SK-N-SH (cell line): Measurements from ENCODE around the gene MVB12B.

Source experiments
- TF ChIP-seq, protein P1 (sequence below): fragments of 200-600 bp; sonication (generic); IDR thresholded peaks from 2 replicates; pipeline ENCODE4 v1.6.1; 2017; ENCODE audit warnings: antibody characterized with exemption, mild to moderate bottlenecking, moderate library complexity
- TF ChIP-seq, protein P2 (sequence below): IDR thresholded peaks from 2 replicates; pipeline ENCODE4 v1.4.0; 2012; ENCODE audit warnings: low read depth

DNA sequence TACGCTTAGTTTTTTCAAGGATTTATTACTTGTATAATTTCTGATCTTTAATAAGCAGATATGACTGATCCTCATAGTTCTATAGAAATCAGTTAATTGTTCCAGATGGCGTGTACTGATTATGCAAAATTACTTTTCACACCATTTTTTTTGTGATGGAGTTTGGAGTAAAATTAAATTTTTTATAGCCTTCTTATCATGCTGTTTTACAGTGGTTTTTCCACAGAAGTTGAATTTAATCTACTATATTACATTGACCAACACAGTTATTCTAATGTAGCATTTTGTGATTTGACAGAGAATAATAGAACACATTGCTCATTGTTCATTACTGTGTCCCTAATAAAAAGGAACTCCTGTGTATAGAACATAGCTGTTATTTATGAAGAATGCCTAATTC is 111.1 kb downstream of the MVB12B start:
- TF ChIP-seq, protein P1, sequence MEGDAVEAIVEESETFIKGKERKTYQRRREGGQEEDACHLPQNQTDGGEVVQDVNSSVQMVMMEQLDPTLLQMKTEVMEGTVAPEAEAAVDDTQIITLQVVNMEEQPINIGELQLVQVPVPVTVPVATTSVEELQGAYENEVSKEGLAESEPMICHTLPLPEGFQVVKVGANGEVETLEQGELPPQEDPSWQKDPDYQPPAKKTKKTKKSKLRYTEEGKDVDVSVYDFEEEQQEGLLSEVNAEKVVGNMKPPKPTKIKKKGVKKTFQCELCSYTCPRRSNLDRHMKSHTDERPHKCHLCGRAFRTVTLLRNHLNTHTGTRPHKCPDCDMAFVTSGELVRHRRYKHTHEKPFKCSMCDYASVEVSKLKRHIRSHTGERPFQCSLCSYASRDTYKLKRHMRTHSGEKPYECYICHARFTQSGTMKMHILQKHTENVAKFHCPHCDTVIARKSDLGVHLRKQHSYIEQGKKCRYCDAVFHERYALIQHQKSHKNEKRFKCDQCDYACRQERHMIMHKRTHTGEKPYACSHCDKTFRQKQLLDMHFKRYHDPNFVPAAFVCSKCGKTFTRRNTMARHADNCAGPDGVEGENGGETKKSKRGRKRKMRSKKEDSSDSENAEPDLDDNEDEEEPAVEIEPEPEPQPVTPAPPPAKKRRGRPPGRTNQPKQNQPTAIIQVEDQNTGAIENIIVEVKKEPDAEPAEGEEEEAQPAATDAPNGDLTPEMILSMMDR = no peak
- TF ChIP-seq, protein P2, sequence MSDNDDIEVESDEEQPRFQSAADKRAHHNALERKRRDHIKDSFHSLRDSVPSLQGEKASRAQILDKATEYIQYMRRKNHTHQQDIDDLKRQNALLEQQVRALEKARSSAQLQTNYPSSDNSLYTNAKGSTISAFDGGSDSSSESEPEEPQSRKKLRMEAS = no peak
